CD8-positive, alpha-beta memory T cell (primary cell): ENCODE data around the gene ARMC7. TPM values are rescaled to one million over a fixed set of nuclear protein-coding genes. Genes with fewer than 3 reads are reported as not detected.
"Not testable (repeated sequence)": the region's sequence is repeated elsewhere in the genome, so short reads cannot be mapped to it uniquely, and the experiment has no call there.

Experiments used
- CTCF ChIA-PET: fragments of 350-600 bp; sonication (Branson Sonifier 250); formaldehyde crosslinking; loops from one replicate; lab custom pipeline; 2021; ENCODE audit warnings: antibody characterized with exemption; lab: Charles Lee
- POLR2A ChIA-PET: fragments of 350-600 bp; sonication (Branson Sonifier 250); formaldehyde crosslinking; loops from one replicate; lab custom pipeline; 2021; ENCODE audit warnings: antibody characterized with exemption; lab: Charles Lee
- DNase-seq, 5 donors: peaks; one replicate each; pipeline versions ENCODE4 v3.0.0 to v3.0.0-alpha.2; 2020 to 2022; ENCODE audit warnings: mixed read lengths in 1 of 5
- H3K27ac ChIP-seq: one replicate; pipeline ENCODE4 v1.7.0; 2013; ENCODE audit warnings: low read depth, mild to moderate bottlenecking, low read length, moderate library complexity
- H3K27me3 ChIP-seq: 2 replicates; pipeline ENCODE4 v1.7.0; 2013; ENCODE audit warnings: low read length, mild to moderate bottlenecking; ENCODE audit not compliant: insufficient read depth, poor library complexity, severe bottlenecking
- H3K36me3 ChIP-seq: 2 replicates; pipeline ENCODE4 v1.7.0; 2013; ENCODE audit warnings: mild to moderate bottlenecking, low read length, moderate library complexity; ENCODE audit not compliant: insufficient read depth
- H3K4me1 ChIP-seq: 2 replicates; pipeline ENCODE4 v1.7.0; 2013; ENCODE audit warnings: mild to moderate bottlenecking, low read length, moderate library complexity; ENCODE audit not compliant: insufficient read depth
- H3K4me3 ChIP-seq: 2 replicates; pipeline ENCODE4 v1.7.0; 2013; ENCODE audit warnings: mild to moderate bottlenecking, low read length
- H3K9me3 ChIP-seq: 2 replicates; pipeline ENCODE4 v1.7.0; 2013; ENCODE audit warnings: mild to moderate bottlenecking, low read length
- H3K27ac Mint-ChIP-seq, 8 donors: one replicate each; pipeline ENCODE4 v1.8.0; 2020 to 2021; ENCODE audit warnings: mixed read lengths in 8 of 8, mild to moderate bottlenecking in 6 of 8, inconsistent platforms in 3 of 8, moderate library complexity in 3 of 8
- H3K27me3 Mint-ChIP-seq, 2 donors: one replicate each; pipeline ENCODE4 v1.8.0; 2020 to 2021; ENCODE audit warnings: mixed read lengths in 2 of 2, mild to moderate bottlenecking in 1 of 2, moderate library complexity in 1 of 2
- H3K36me3 Mint-ChIP-seq, 3 donors: one replicate each; pipeline ENCODE4 v1.8.0; 2020 to 2021; ENCODE audit warnings: mixed read lengths in 3 of 3, inconsistent platforms in 1 of 3, mild to moderate bottlenecking in 1 of 3
- H3K4me1 Mint-ChIP-seq, 3 donors: one replicate each; pipeline ENCODE4 v1.8.0; 2020 to 2021; ENCODE audit warnings: mixed read lengths in 3 of 3, inconsistent platforms in 1 of 3, mild to moderate bottlenecking in 1 of 3
- H3K4me3 Mint-ChIP-seq, 7 donors: one replicate each; pipeline ENCODE4 v1.8.0; 2020 to 2021; ENCODE audit warnings: mixed read lengths in 7 of 7, mild to moderate bottlenecking in 6 of 7, moderate library complexity in 4 of 7, inconsistent platforms in 2 of 7
- H3K9me3 Mint-ChIP-seq, 5 donors: one replicate each; pipeline ENCODE4 v1.8.0; 2020 to 2022; ENCODE audit warnings: mixed read lengths in 5 of 5, mild to moderate bottlenecking in 3 of 5, moderate library complexity in 2 of 5, inconsistent platforms in 1 of 5
- polyA plus RNA-seq: library from polyadenylated mRNA; unstranded; fragments of 300-500 nt; fragmentation: Illumina TruSeq; gene quantifications from one replicate; pipeline ENCODE4 v1.2.3, GENCODE V29; 2021
- total RNA-seq, 2 experiments: library from RNA; stranded (reverse); gene quantifications; one replicate each; pipeline ENCODE4 v1.2.3, GENCODE V29; 2021

The ARMC7 gene
- total and polyA plus RNA-seq, 3 experiments from 2014 or later = 4.0 to 15.9 (median 15.2) TPM

DNA sequence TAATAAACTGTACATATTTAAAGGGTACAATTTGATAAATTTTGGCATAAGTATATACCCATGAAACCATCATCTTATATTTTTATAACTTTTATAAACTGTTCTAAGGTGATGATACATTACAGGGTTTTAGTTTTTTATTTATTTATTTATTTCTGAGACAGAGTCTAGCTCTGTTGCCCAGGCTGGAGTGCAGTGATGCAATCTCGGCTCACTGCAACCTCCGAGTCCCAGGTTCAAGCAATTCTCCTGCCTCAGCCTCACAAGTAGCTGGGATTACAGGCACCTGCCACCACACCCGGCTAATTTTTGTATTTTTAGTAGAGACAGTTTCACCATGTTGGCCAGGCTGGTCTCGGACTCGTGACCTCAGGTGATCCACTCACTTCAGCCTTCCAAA is 18.2 kb downstream of the ARMC7 start:
- DNase-seq, H3K27ac ChIP-seq, H3K27me3 Mint-ChIP-seq, POLR2A ChIA-PET, H3K9me3 ChIP-seq, H3K4me3 ChIP-seq, H3K27me3 ChIP-seq, H3K36me3 ChIP-seq, H3K9me3 Mint-ChIP-seq: not testable (repeated sequence)
- peaks cover 35% of the 10 kb centered on the region for H3K4me1 ChIP-seq
- Mint-ChIP-seq H3K4me1 (peaks cover 31 to 39% (median 32%) of the 10 kb centered on the region in 3 donors), H3K27ac (peak overlapping the region in 1 of 8 donors; percentile 52), H3K4me3 (peak overlapping the region in 2 of 7 donors; percentile 23 to 78), H3K36me3 (peaks cover 0 to 23% (median 2%) of the 10 kb centered on the region in 3 donors)
- CTCF ChIA-PET = interaction anchor here (12.6 kb wide), 1 partner anchor 13 kb away, joined by 151 read pairs; the partner anchor contains the start of gene ARMC7

DNA sequence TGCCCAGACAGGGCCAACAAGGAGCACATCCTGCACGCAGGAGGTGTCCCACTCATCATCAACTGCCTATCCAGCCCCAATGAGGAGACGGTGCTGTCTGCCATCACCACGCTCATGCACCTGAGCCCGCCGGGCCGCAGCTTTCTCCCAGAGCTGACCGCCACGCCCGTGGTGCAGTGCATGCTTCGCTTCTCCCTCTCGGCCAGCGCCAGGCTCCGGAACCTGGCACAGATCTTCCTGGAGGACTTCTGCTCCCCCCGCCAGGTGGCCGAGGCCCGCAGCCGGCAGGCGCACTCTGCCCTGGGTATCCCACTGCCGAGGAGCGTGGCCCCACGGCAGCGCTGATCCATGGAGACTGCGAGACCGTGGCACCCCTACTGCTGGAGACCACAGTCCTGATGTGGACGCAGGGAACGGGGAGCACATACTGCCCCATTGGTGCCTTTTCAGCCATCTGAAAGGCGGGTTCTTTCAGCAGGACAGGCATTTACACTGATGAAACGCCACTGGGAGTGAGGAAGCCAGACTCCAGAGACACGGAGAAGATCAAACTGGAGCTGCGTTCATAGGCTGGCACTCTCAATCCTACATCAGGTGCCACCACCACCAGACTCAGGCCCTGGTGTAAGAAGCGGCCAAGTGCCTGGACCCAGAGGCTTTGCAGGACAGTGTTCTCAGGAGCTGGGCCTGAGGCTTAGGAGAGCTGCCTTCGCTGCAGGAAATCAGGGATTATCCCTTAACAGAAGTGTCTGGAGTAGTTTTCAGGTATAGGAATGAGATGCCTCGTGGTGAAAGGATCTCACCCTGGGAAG is 19.1 kb downstream of the ARMC7 start:
- Mint-ChIP-seq H3K9me3 (no peaks in the 10 kb centered on the region), H3K36me3 (peaks cover 0 to 22% (median 2%) of the 10 kb centered on the region in 3 donors), H3K4me3 (peak overlapping the region in 3 of 7 donors; percentile 25 to 78 (median 66)), H3K27me3 (no peaks in the 10 kb centered on the region), H3K27ac (peak overlapping the region in 2 of 8 donors; percentile 37 to 43), H3K4me1 (peaks cover 30 to 38% (median 31%) of the 10 kb centered on the region in 3 donors)
- CTCF ChIA-PET = interaction anchor here (12.6 kb wide), 1 partner anchor 14 kb away, joined by 151 read pairs; the partner anchor contains the start of gene ARMC7
- H3K4me1 ChIP-seq = peaks cover 31% of the 10 kb centered on the region
- no peaks in the 10 kb centered on the region for H3K27me3 ChIP-seq
- peaks cover 8% of the 10 kb centered on the region for H3K36me3 ChIP-seq
- no peak overlapping the region for H3K4me3 ChIP-seq
- no peaks in the 10 kb centered on the region for H3K9me3 ChIP-seq
- H3K27ac ChIP-seq = no peak overlapping the region
- DNase-seq = no peak
- POLR2A ChIA-PET = no interaction called here

GRCh38 chr17:75129576-75129975 is 19.8 kb downstream of the ARMC7 start:
- Mint-ChIP-seq H3K27ac (peak overlapping the region in 5 of 8 donors; percentile 29 to 83 (median 45)), H3K4me1 (peaks cover 23 to 31% (median 25%) of the 10 kb centered on the region in 3 donors), H3K36me3 (peaks cover 0 to 20% (median 2%) of the 10 kb centered on the region in 3 donors), H3K4me3 (peak overlapping the region; percentile 28 to 88 (median 60)), H3K9me3 (no peaks in the 10 kb centered on the region), H3K27me3 (no peaks in the 10 kb centered on the region)
- Histone ChIP-seq H3K4me3 (no peak overlapping the region), H3K36me3 (peaks cover 8% of the 10 kb centered on the region), H3K9me3 (no peaks in the 10 kb centered on the region), H3K4me1 (peaks cover 24% of the 10 kb centered on the region), H3K27me3 (no peaks in the 10 kb centered on the region), H3K27ac (no peak overlapping the region)
- POLR2A ChIA-PET = no interaction called here
- DNase-seq = no peak
- CTCF ChIA-PET = interaction anchor here (12.6 kb wide), 1 partner anchor 15 kb away, joined by 151 read pairs; the partner anchor contains the start of gene ARMC7

- H3K4me3 Mint-ChIP-seq = peak overlapping the region; percentile 60 to 97 (median 84)
- H3K36me3 Mint-ChIP-seq = peaks cover 0 to 23% (median 2%) of the 10 kb centered on the region in 3 donors
- Histone ChIP-seq H3K36me3 (peaks cover 8% of the 10 kb centered on the region), H3K4me1 (peaks cover 18% of the 10 kb centered on the region), H3K4me3 (no peak overlapping the region), H3K9me3 (no peaks in the 10 kb centered on the region), H3K27ac (peak overlapping the region; percentile 67), H3K27me3 (no peaks in the 10 kb centered on the region)
- POLR2A ChIA-PET = interaction anchor here (0.5 to 3.1 kb wide), 6 partner anchors 10 to 120 kb away, joined by 3 to 12 read pairs (median 4); partner anchors contain the start of gene ARMC7
- peaks cover 18 to 27% (median 20%) of the 10 kb centered on the region in 3 donors for H3K4me1 Mint-ChIP-seq
- no peaks in the 10 kb centered on the region for H3K27me3 Mint-ChIP-seq
- H3K27ac Mint-ChIP-seq = peak overlapping the region in 7 of 8 donors; percentile 30 to 92 (median 85)
- CTCF ChIA-PET = interaction anchor here (1.0 to 12.6 kb wide), 6 partner anchors 11 to 90 kb away, joined by 3 to 151 read pairs (median 6); partner anchors contain the start of gene ARMC7
- DNase-seq = no peak
- no peaks in the 10 kb centered on the region for H3K9me3 Mint-ChIP-seq
Observed at GRCh38 chr17:75130059-75130631, 20.4 kb downstream of the ARMC7 start.

DNA sequence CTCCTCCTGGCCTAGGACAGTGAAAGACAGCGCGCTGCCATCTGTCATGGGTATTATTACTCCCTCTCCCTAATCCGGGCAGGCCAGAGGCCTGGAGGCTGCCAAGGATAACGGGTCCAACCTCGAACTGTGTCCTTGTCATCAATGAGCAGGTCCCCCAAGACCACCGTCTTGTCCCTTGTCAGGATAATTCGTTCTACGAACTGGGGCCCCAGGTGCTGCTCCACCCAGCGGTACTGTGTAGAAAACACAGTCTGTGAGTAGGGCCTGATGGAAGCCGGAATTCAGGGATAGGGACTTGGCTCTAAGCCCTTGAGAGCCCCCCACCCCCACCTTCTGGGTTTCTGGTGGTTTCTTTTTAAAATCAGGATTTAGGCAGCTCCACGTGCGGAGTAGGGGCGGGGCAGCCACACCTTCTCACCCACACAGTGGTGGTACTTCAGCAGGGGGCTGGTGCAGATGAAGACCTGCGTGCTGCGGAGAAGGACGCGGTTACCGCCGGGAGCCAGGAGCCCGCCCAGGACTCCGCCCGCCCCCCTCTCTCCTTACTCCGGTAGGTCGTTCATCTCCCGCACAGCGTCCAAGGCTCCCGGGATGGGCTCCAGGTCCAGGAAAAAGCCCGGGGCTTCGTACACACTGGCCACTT is 21.0 kb downstream of the ARMC7 start:
- peak in 3 of 5 donors; percentile 30 to 60 (median 39) for DNase-seq
- Mint-ChIP-seq H3K4me1 (peaks cover 13 to 23% (median 17%) of the 10 kb centered on the region in 3 donors), H3K4me3 (peak overlapping the region; percentile 82 to 97 (median 89)), H3K27me3 (no peaks in the 10 kb centered on the region), H3K27ac (peak overlapping the region; percentile 30 to 96 (median 86)), H3K9me3 (no peaks in the 10 kb centered on the region), H3K36me3 (peaks cover 0 to 26% (median 2%) of the 10 kb centered on the region in 3 donors)
- Histone ChIP-seq H3K4me1 (peaks cover 15% of the 10 kb centered on the region), H3K4me3 (peak overlapping the region; percentile 52), H3K9me3 (no peaks in the 10 kb centered on the region), H3K27me3 (no peaks in the 10 kb centered on the region), H3K36me3 (peaks cover 8% of the 10 kb centered on the region), H3K27ac (peak overlapping the region; percentile 67)
- ChIA-PET CTCF (interaction anchor here (0.6 to 12.6 kb wide), 14 partner anchors 8 to 174 kb away, joined by 3 to 151 read pairs (median 4); partner anchors contain the start of gene ARMC7), POLR2A (interaction anchor here (0.5 to 3.1 kb wide), 9 partner anchors 10 to 71 kb away, joined by 3 to 12 read pairs (median 4); partner anchors contain the start of gene ARMC7)

GRCh38 chr17:75131278-75132017 is 21.7 kb downstream of the ARMC7 start, which contains the start of gene NT5C:
Gene NT5C (minus strand): TSS chr17:75131742. CDS start chr17:75131707, 35 bp downstream.
- H3K36me3 ChIP-seq = peaks cover 8% of the 10 kb centered on the region
- peaks cover 10% of the 10 kb centered on the region for H3K4me1 ChIP-seq
- POLR2A ChIA-PET = interaction anchor here (0.6 to 3.1 kb wide), 11 partner anchors 10 to 382 kb away, joined by 3 to 12 read pairs (median 4); partner anchors contain the start of genes ARMC7 and MIF4GD
- DNase-seq = peak; percentile 48 to 70 (median 64)
- H3K9me3 Mint-ChIP-seq = no peaks in the 10 kb centered on the region
- H3K4me3 Mint-ChIP-seq = peak within 1 kb of the TSS; percentile 84 to 97 (median 89)
- H3K27ac ChIP-seq = peak within 1 kb of the TSS; percentile 67
- no peaks in the 10 kb centered on the region for H3K9me3 ChIP-seq
- peaks cover 7 to 16% (median 11%) of the 10 kb centered on the region in 3 donors for H3K4me1 Mint-ChIP-seq
- peaks cover 0 to 28% (median 2%) of the 10 kb centered on the region in 3 donors for H3K36me3 Mint-ChIP-seq
- H3K27ac Mint-ChIP-seq = peak within 1 kb of the TSS; percentile 56 to 96 (median 88)
- H3K4me3 ChIP-seq = peak within 1 kb of the TSS; percentile 52
- CTCF ChIA-PET = interaction anchor here (0.6 to 12.6 kb wide), 14 partner anchors 9 to 175 kb away, joined by 3 to 151 read pairs (median 4); partner anchors contain the start of gene ARMC7
- no peaks in the 10 kb centered on the region for H3K27me3 ChIP-seq
- H3K27me3 Mint-ChIP-seq = no peaks in the 10 kb centered on the region
